Measurements from ENCODE around the gene ASIC1. TPM values are rescaled to one million over a fixed set of nuclear protein-coding genes. Genes with fewer than 3 reads are reported as not detected.

ASIC1 gene
- total RNA-seq, 6 experiments from 2014 or later: 1.3 to 2.4 (median 1.6) TPM

DNA sequence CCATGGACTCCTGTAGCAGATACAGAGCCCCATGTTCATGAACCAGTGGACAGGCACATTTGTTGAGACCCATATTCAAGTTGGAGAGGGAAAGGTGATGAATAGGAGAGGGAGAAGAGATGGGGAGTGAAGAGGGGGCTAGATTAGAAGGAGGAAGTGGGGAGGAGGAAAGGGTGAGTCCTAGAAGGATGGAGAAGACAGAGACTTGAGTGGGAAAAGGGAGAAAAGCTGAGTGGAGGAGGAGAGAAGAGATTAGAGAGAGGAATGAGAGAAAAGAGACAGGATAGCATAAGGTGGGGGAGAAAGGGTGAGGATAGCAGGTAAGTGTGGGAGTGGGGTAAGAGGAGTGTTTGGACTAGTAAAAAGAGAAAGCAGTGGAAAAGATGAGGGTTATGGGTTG lies 4.9 kb upstream of the ASIC1 start:
- Mint-ChIP-seq H3K4me3 (no peak overlapping the region), H3K27ac (no peak overlapping the region), H3K36me3 (ENCODE audit: low read depth) (no peaks in the 10 kb centered on the region), H3K4me1 (ENCODE audit: low read depth) (peaks cover 17% of the 10 kb centered on the region), H3K9me3 (no peaks in the 10 kb centered on the region), H3K27me3 (ENCODE audit: insufficient read depth) (peaks cover 35% of the 10 kb centered on the region)
- TF ChIP-seq, protein P1, sequence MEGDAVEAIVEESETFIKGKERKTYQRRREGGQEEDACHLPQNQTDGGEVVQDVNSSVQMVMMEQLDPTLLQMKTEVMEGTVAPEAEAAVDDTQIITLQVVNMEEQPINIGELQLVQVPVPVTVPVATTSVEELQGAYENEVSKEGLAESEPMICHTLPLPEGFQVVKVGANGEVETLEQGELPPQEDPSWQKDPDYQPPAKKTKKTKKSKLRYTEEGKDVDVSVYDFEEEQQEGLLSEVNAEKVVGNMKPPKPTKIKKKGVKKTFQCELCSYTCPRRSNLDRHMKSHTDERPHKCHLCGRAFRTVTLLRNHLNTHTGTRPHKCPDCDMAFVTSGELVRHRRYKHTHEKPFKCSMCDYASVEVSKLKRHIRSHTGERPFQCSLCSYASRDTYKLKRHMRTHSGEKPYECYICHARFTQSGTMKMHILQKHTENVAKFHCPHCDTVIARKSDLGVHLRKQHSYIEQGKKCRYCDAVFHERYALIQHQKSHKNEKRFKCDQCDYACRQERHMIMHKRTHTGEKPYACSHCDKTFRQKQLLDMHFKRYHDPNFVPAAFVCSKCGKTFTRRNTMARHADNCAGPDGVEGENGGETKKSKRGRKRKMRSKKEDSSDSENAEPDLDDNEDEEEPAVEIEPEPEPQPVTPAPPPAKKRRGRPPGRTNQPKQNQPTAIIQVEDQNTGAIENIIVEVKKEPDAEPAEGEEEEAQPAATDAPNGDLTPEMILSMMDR (IDR thresholded peaks at IDR 0.05): no peak
- DNase-seq: no peak

DNA sequence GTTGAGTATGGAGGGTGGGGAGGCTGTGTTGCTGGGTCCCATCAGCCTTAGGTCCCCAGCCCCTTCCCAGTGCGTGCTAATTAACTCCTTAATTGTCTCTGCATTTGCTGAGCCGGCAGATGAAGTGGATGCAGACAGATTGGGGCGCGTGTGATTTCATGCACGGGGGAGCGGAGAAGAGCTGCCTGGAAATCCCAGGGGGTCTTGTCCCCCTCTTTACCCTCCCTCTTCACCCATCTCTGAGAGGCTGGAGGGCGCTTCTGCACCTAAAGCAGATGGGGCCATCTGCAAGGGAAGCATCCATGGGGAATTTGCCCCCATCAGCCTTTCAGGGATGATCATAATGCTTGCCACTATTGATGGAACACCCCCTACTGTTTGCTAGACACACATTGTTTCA lies 4.4 kb upstream of the ASIC1 start:
- H3K4me3 Mint-ChIP-seq: no peak overlapping the region
- peaks cover 35% of the 10 kb centered on the region for H3K27me3 Mint-ChIP-seq (ENCODE audit: insufficient read depth)

DNA sequence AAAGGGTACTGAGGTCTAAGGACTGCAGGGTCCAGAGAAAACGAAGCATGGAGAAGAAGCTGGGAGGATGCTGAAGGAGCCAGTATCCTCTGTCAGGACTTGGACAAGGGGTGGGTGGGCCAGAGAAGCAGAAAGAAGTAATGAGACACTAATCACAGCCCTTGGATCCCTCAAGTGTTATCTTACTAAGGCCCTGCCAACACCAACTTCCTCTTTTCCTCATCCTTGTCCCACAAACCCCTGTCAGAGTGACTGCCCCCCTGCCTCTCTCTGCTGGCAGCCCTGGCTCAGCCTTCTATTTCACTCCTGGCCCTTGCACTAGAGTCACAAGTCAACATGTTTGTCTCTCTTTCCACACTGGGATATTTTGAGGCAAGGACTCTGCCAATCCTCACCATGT lies 3.8 kb upstream of the ASIC1 start:
- no peak overlapping the region for H3K4me3 Mint-ChIP-seq
- peaks cover 35% of the 10 kb centered on the region for H3K27me3 Mint-ChIP-seq (ENCODE audit: insufficient read depth)
- TF ChIP-seq, protein P1 (IDR thresholded peaks at IDR 0.05): no peak
- no peak for DNase-seq
- no peak overlapping the region for H3K27ac Mint-ChIP-seq
- no peaks in the 10 kb centered on the region for H3K9me3 Mint-ChIP-seq
- H3K36me3 Mint-ChIP-seq (ENCODE audit: low read depth): no peaks in the 10 kb centered on the region
- peaks cover 17% of the 10 kb centered on the region for H3K4me1 Mint-ChIP-seq (ENCODE audit: low read depth)

More for the DNA sequence above, 4.4 kb upstream of the ASIC1 start:
- no peak overlapping the region for H3K27ac Mint-ChIP-seq
- no peaks in the 10 kb centered on the region for H3K36me3 Mint-ChIP-seq (ENCODE audit: low read depth)
- H3K4me1 Mint-ChIP-seq (ENCODE audit: low read depth): peaks cover 17% of the 10 kb centered on the region
- TF ChIP-seq, protein P1 (IDR thresholded peaks at IDR 0.05): no peak
- no peaks in the 10 kb centered on the region for H3K9me3 Mint-ChIP-seq
- no peak for DNase-seq

DNA sequence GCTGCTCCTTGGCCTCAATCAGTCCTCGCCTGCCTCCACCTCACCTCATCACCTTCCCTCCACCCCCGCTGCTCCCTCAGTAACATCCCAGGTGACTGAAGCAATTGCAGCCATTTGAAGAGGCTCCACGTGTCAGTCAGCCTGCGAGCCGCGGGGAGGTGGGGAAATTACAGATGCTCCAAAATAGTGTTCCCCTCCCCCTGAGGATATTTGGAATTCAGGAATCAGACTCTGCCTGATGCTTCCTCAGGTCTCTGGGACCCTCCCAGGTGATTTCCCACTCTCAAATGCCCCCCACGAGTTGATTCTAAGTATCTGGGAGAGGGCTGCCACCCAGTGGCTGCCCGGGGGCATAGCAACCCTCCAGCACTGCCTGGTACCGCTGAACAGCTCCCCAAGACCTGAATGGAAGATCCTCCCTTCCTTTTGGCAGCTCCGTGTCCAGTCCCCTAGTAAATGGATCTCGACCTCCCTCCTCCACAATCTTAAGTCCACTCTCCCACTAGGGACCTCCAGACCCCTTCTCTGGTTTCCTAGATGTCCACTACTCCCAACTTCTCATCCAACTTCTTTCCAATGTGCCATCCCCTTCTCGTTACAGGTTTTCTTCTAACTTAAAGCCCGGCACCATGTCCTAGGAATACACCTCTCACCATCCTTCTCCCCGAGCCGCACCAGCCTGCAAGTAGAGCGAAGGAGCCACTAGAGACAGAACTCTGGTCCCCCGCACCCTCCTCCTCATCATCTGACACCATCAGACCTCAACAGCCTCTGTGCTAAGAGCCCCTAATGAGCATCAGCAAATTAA lies 1.4 kb upstream of the ASIC1 start:
- H3K9me3 Mint-ChIP-seq: no peaks in the 10 kb centered on the region
- peaks cover 24% of the 10 kb centered on the region for H3K4me1 Mint-ChIP-seq (ENCODE audit: low read depth)
- no peak for DNase-seq
- TF ChIP-seq, protein P1 (IDR thresholded peaks at IDR 0.05): peak; percentile 92
- peak overlapping the region; percentile 31 for H3K4me3 Mint-ChIP-seq
- no peak overlapping the region for H3K27ac Mint-ChIP-seq
- peaks cover 29% of the 10 kb centered on the region for H3K27me3 Mint-ChIP-seq (ENCODE audit: insufficient read depth)
- no peaks in the 10 kb centered on the region for H3K36me3 Mint-ChIP-seq (ENCODE audit: low read depth)

DNA sequence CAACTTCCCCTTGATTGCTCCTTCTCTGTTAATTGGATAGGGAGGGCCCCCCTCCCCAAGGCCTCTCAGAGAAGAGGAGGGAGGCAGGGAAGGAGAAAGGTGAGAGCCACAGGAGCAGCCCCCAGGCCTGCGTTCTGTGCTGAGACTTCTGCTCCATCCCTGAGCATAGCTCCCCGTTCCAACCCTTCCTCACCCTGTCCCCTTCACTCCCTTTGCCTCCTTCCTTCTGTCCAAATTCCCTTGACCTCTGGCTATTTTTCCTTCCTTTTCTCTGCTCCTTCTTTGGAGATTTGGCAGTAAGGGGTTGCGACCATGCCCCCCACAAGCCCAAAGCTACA lies 788 bp upstream of the ASIC1 start:
- Mint-ChIP-seq H3K9me3 (no peaks in the 10 kb centered on the region), H3K36me3 (ENCODE audit: low read depth) (no peaks in the 10 kb centered on the region), H3K4me1 (ENCODE audit: low read depth) (peaks cover 24% of the 10 kb centered on the region), H3K4me3 (peak overlapping the region; percentile 86), H3K27me3 (ENCODE audit: insufficient read depth) (peaks cover 25% of the 10 kb centered on the region), H3K27ac (no peak overlapping the region)
- TF ChIP-seq, protein P1 (IDR thresholded peaks at IDR 0.05): no peak
- no peak for DNase-seq

Data from HFFc6 (cell line).